Measurements from ENCODE around the gene OGDH. TPM values are rescaled to one million over a fixed set of nuclear protein-coding genes. Genes with fewer than 3 reads are reported as not detected.
A peak's percentile ranks its signal among the peaks of the same experiment; 100 is the strongest.
"Not testable (repeated sequence)": the region's sequence is repeated elsewhere in the genome, so short reads cannot be mapped to it uniquely, and the experiment has no call there.

Gene OGDH
- total and polyA plus RNA-seq, 10 of the 15 experiments (the other 5 are each of a cell fraction or from before 2014, with no cell fraction given): 4.1 to 103 (median 48.4) TPM

GRCh38 chr7:44724276-44724675 is 117.8 kb downstream of the OGDH start (continued):
- TF ChIP-seq ZNF687 (IDR thresholded peaks at IDR 0.05): no peak

GRCh38 chr7:44726250-44726649 is 119.8 kb downstream of the OGDH start:
- H3K9me3 ChIP-seq (replicated peaks; ENCODE audit: control insufficient read depth, insufficient read depth, low read length); in situ Hi-C loops (cut with MboI); POLR2A ChIA-PET; DNase-seq (ENCODE audit: low read depth, low spot score); CTCF ChIA-PET; FAIRE-seq; H3K79me2 ChIP-seq (ENCODE audit: control insufficient read depth, insufficient read depth, low read length); ATAC-seq; H3K4me1 ChIP-seq (ENCODE audit: control insufficient read depth, insufficient read depth, low read length); H3K27ac ChIP-seq (ENCODE audit: control insufficient read depth, insufficient read depth); H3K36me3 ChIP-seq (ENCODE audit: control insufficient read depth in 2 of 2, insufficient read depth in 2 of 2, low read length in 1 of 2); H4K20me1 ChIP-seq (ENCODE audit: control insufficient read depth, insufficient read depth); H3K9ac ChIP-seq (ENCODE audit: control insufficient read depth, insufficient read depth, low read length); H3K27me3 ChIP-seq (replicated peaks in 1 of 2; ENCODE audit: control insufficient read depth in 2 of 2, insufficient read depth in 2 of 2, low read length in 1 of 2); H3K4me2 ChIP-seq (ENCODE audit: control insufficient read depth, insufficient read depth); intact Hi-C loops (cut with micrococcal nuclease; ENCODE audit: unreplicated experiment); H2AFZ ChIP-seq (ENCODE audit: control insufficient read depth, low read depth, low read length); H3K4me3 ChIP-seq; BruUV-seq (replicated peaks): not testable (repeated sequence)
- ChIA-PET SMC1A (ENCODE audit: uncharacterized antibody, unreplicated experiment) (interaction anchor here (0.9 kb wide), 1 partner anchor 92 kb away, joined by 3 read pairs; no protein-coding TSS in a partner anchor), RAD21 (ENCODE audit: unreplicated experiment) (interaction anchor here (1.0 kb wide), 1 partner anchor 8 kb away, joined by 3 read pairs; no protein-coding TSS in a partner anchor)
- 80% methylated on average over 7 of the region's 7 CpGs for WGBS (ENCODE audit: insufficient coverage, insufficient replicate concordance, low lambda C conversion rate, missing lambda C conversion rate)
- TF ChIP-seq PKNOX1 (IDR thresholded peaks at IDR 0.05) (peak; percentile 72), PBX3 (IDR thresholded peaks at IDR 0.05; ENCODE audit: insufficient replicate concordance, low read depth, low read length) (peak; percentile 45)
